ENCODE measurements around the gene BLOC1S6.

DNA sequence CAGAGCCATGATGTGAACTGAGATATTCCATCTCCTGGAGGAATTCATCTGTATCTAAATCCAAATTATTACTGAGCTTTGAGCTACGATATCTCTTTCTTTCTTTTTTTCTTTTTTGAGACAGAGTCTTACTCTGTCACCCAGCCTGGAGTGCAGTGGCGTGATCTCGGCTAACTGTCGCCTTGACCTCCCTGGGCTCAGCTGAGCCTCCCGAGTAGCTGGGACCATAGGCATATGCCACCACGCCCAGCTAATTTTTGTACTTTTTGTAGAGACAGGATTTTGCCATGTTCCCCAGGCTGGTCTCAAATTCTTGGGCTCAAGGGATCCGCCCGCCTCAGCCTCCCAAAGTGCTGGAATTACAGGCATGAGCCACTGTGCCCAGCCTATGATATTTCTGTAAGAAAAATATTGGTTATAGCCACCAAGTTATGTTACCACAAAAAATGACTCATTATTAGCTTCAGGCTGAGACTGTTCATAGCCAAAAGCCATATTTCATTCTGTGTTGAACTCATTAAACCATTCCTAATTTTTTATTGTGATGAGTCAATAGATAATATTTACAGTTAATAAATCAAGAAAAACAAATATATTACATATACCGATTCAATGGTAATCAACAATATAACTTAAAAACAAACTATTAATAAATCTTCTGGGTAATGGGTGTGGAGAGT lies 37.5 kb upstream of the BLOC1S6 start:
- TF ChIP-seq, protein P1, sequence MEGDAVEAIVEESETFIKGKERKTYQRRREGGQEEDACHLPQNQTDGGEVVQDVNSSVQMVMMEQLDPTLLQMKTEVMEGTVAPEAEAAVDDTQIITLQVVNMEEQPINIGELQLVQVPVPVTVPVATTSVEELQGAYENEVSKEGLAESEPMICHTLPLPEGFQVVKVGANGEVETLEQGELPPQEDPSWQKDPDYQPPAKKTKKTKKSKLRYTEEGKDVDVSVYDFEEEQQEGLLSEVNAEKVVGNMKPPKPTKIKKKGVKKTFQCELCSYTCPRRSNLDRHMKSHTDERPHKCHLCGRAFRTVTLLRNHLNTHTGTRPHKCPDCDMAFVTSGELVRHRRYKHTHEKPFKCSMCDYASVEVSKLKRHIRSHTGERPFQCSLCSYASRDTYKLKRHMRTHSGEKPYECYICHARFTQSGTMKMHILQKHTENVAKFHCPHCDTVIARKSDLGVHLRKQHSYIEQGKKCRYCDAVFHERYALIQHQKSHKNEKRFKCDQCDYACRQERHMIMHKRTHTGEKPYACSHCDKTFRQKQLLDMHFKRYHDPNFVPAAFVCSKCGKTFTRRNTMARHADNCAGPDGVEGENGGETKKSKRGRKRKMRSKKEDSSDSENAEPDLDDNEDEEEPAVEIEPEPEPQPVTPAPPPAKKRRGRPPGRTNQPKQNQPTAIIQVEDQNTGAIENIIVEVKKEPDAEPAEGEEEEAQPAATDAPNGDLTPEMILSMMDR (IDR thresholded peaks at IDR 0.05) = no peak
- TF ChIP-seq EZH2phosphoT487 (IDR thresholded peaks at IDR 0.05) (no peak), EZH2 (IDR thresholded peaks at IDR 0.05) (no peak)

All from neural progenitor cell (in vitro differentiated cells).